ENCODE measurements around the gene ANKRD16. TPM values are rescaled to one million over a fixed set of nuclear protein-coding genes. Genes with fewer than 3 reads are reported as not detected.
"Not testable (repeated sequence)": the region's sequence is repeated elsewhere in the genome, so short reads cannot be mapped to it uniquely, and the experiment has no call there.

Gene ANKRD16
- total and polyA plus RNA-seq, 7 experiments from 2014 or later = 4.6 to 9.8 (median 7.0) TPM

GRCh38 chr10:5917305-5917704, 27.6 kb upstream of the ANKRD16 start:
- H3K9me3 ChIP-seq (ENCODE audit: control insufficient read depth in 2 of 3, low read length in 3 of 3) = no peaks in the 10 kb centered on the region
- no peak overlapping the region for H3K4me3 Mint-ChIP-seq
- peaks cover 7 to 92% (median 18%) of the 10 kb centered on the region in 3 experiments for H3K36me3 ChIP-seq (ENCODE audit: control insufficient read depth in 2 of 3, insufficient read depth in 3 of 3, low read length in 3 of 3)
- no peaks in the 10 kb centered on the region for H3K9me3 Mint-ChIP-seq
- H3K4me1 ChIP-seq (ENCODE audit: control insufficient read depth in 2 of 2, insufficient read depth in 2 of 2, low read length in 2 of 2) = no peaks in the 10 kb centered on the region
- H3K36me3 Mint-ChIP-seq = peaks cover 29 to 87% (median 36%) of the 10 kb centered on the region in 5 donors
- peaks cover 0 to 4% (median 0%) of the 10 kb centered on the region in 7 donors for H3K4me1 Mint-ChIP-seq
- intact Hi-C loops (cut with micrococcal nuclease) = no loop called here
- H3K4me3 ChIP-seq (ENCODE audit: low read length) = no peak overlapping the region
- ChIA-PET POLR2A (no interaction called here), CTCF (no interaction called here)
- H3K27ac Mint-ChIP-seq = no peak overlapping the region
- no peaks in the 10 kb centered on the region for H3K27me3 Mint-ChIP-seq
- DNase-seq = no peak
- H3K27ac ChIP-seq (ENCODE audit: low read depth, low read length) = no peak overlapping the region
- ATAC-seq = no peak
- no peaks in the 10 kb centered on the region for H3K27me3 ChIP-seq (ENCODE audit: control insufficient read depth in 2 of 2, insufficient read depth in 2 of 2, low read length in 2 of 2)

GRCh38 chr10:5915451-5915850, 25.8 kb upstream of the ANKRD16 start:
- ChIA-PET POLR2A (no interaction called here), CTCF (no interaction called here)
- Mint-ChIP-seq H3K27me3 (no peaks in the 10 kb centered on the region), H3K27ac (peak overlapping the region in 1 of 9 donors; percentile 28), H3K36me3 (peaks cover 23 to 81% (median 34%) of the 10 kb centered on the region in 5 donors), H3K4me1 (peaks cover 0 to 8% (median 2%) of the 10 kb centered on the region in 7 donors), H3K4me3 (no peak overlapping the region), H3K9me3 (no peaks in the 10 kb centered on the region)
- Histone ChIP-seq H3K27me3 (ENCODE audit: control insufficient read depth in 2 of 2, insufficient read depth in 2 of 2, low read length in 2 of 2) (no peaks in the 10 kb centered on the region), H3K4me1 (ENCODE audit: control insufficient read depth in 2 of 2, insufficient read depth in 2 of 2, low read length in 2 of 2) (no peaks in the 10 kb centered on the region), H3K27ac (ENCODE audit: low read depth, low read length) (no peak overlapping the region), H3K9me3 (ENCODE audit: control insufficient read depth in 2 of 3, low read length in 3 of 3) (no peaks in the 10 kb centered on the region), H3K36me3 (ENCODE audit: control insufficient read depth in 2 of 3, insufficient read depth in 3 of 3, low read length in 3 of 3) (peaks cover 13 to 92% (median 24%) of the 10 kb centered on the region in 3 experiments), H3K4me3 (ENCODE audit: low read length) (no peak overlapping the region)
- no peak for DNase-seq
- no peak for ATAC-seq
- intact Hi-C loops (cut with micrococcal nuclease) = no loop called here

- H3K36me3 ChIP-seq (ENCODE audit: control insufficient read depth in 2 of 3, insufficient read depth in 3 of 3, low read length in 3 of 3) = peaks cover 24 to 100% (median 29%) of the 10 kb centered on the region in 3 experiments
- no peaks in the 10 kb centered on the region for H3K9me3 ChIP-seq (ENCODE audit: control insufficient read depth in 2 of 3, low read length in 3 of 3)
- ATAC-seq (no peak), DNase-seq (no peak)
- H3K9me3 Mint-ChIP-seq = no peaks in the 10 kb centered on the region
- H3K4me1 ChIP-seq (ENCODE audit: control insufficient read depth in 2 of 2, insufficient read depth in 2 of 2, low read length in 2 of 2) = no peaks in the 10 kb centered on the region
- H3K27me3 ChIP-seq (ENCODE audit: control insufficient read depth in 2 of 2, insufficient read depth in 2 of 2, low read length in 2 of 2) = no peaks in the 10 kb centered on the region
- H3K27ac ChIP-seq (ENCODE audit: low read depth, low read length) = no peak overlapping the region
- no peak overlapping the region for H3K4me3 Mint-ChIP-seq
- peaks cover 23 to 82% (median 40%) of the 10 kb centered on the region in 5 donors for H3K36me3 Mint-ChIP-seq
- intact Hi-C loops (cut with micrococcal nuclease) = no loop called here
- no peaks in the 10 kb centered on the region for H3K27me3 Mint-ChIP-seq
- ChIA-PET CTCF (no interaction called here), POLR2A (no interaction called here)
- H3K27ac Mint-ChIP-seq = peak overlapping the region in 1 of 9 donors; percentile 53
- no peak overlapping the region for H3K4me3 ChIP-seq (ENCODE audit: low read length)
- H3K4me1 Mint-ChIP-seq = peaks cover 0 to 8% (median 2%) of the 10 kb centered on the region in 7 donors
Measured at GRCh38 chr10:5913736-5914135, 24.0 kb upstream of the ANKRD16 start.

DNA sequence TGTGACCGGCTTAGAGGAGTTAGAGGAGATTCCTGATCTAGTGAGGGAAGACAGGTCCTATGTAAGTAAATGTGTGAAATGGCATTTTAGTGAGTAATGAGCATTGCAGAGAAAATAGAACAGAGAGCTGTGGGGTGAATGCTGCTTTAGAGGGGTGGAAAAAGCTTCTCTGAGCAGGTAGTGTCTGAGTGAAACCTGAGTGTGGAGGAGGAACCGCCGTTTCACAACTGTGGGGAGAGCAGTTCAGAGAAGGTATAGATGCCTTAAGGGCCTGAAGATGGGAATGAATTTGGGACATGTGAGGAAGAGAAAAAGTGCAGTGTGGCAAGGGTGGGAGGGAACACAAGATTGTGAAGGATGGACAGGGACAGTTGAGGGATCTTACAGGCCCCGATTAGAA, 22.0 kb upstream of the ANKRD16 start:
- Histone ChIP-seq H3K27ac (ENCODE audit: low read depth, low read length) (no peak overlapping the region), H3K4me3 (ENCODE audit: low read length) (no peak overlapping the region), H3K36me3 (ENCODE audit: control insufficient read depth in 2 of 3, insufficient read depth in 3 of 3, low read length in 3 of 3) (peaks cover 26 to 84% (median 29%) of the 10 kb centered on the region in 3 experiments), H3K9me3 (ENCODE audit: control insufficient read depth in 2 of 3, low read length in 3 of 3) (no peaks in the 10 kb centered on the region), H3K27me3 (ENCODE audit: control insufficient read depth in 2 of 2, insufficient read depth in 2 of 2, low read length in 2 of 2) (no peaks in the 10 kb centered on the region), H3K4me1 (ENCODE audit: control insufficient read depth in 2 of 2, insufficient read depth in 2 of 2, low read length in 2 of 2) (no peaks in the 10 kb centered on the region)
- H3K4me3 Mint-ChIP-seq = no peak overlapping the region
- no peaks in the 10 kb centered on the region for H3K9me3 Mint-ChIP-seq
- POLR2A ChIA-PET = no interaction called here
- peaks cover 23 to 78% (median 46%) of the 10 kb centered on the region in 5 donors for H3K36me3 Mint-ChIP-seq
- no peaks in the 10 kb centered on the region for H3K27me3 Mint-ChIP-seq
- CTCF ChIA-PET = no interaction called here
- DNase-seq = no peak
- peaks cover 5 to 17% (median 12%) of the 10 kb centered on the region in 7 donors for H3K4me1 Mint-ChIP-seq
- intact Hi-C loops (cut with micrococcal nuclease) = no loop called here
- no peak for ATAC-seq
- H3K27ac Mint-ChIP-seq = peak overlapping the region in 6 of 9 donors; percentile 3 to 68 (median 26)

DNA sequence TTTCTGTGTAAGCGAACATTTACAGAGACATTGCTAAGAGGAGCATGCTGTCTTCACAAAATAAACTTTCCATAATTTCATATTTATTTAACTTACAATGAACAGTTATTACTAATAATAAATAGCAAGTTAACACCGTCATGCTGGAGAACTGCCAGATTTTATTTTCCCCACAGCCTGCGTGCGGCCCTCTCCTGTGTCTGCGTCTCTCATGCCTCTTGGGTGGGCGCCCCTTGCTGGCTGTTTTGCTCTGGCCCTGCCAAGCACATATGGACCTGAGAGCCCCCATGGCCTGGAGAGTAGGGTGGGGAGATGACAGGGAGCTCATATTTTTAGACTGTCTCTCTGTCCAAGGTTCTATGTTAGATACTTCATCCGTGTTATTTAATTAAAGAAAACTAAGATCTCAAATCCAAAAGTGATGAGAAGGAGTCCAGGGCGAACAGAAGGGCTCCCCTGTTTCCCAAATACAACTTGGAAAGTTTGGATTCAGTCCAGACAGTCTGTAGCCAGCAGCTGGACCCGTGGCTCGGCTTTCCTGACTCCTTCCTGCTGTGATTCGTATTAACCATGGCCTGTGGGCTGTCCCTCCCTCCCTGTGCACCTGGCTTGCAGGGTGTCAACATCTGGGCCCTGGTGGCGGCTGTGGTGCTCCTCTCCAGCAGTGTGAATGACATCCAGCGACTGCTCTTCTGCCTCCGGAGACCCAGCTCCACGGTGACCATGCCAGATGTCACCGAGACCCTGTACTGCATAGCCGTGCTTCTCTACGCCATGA, 20.8 kb upstream of the ANKRD16 start:
- H3K4me1 ChIP-seq (ENCODE audit: control insufficient read depth in 2 of 2, insufficient read depth in 2 of 2, low read length in 2 of 2) = no peaks in the 10 kb centered on the region
- H3K9me3 Mint-ChIP-seq = no peaks in the 10 kb centered on the region
- no peak overlapping the region for H3K27ac Mint-ChIP-seq
- ChIA-PET POLR2A (interaction anchor here (1.0 kb wide), 1 partner anchor 21 kb away, joined by 4 read pairs; the partner anchor contains the start of genes ANKRD16 and FBH1), CTCF (no interaction called here)
- intact Hi-C loops (cut with micrococcal nuclease) = no loop called here
- DNase-seq (no peak), ATAC-seq (no peak)
- H3K27me3 Mint-ChIP-seq = no peaks in the 10 kb centered on the region
- peaks cover 16 to 76% (median 43%) of the 10 kb centered on the region in 5 donors for H3K36me3 Mint-ChIP-seq
- no peak overlapping the region for H3K4me3 ChIP-seq (ENCODE audit: low read length)
- no peak overlapping the region for H3K27ac ChIP-seq (ENCODE audit: low read depth, low read length)
- no peaks in the 10 kb centered on the region for H3K27me3 ChIP-seq (ENCODE audit: control insufficient read depth in 2 of 2, insufficient read depth in 2 of 2, low read length in 2 of 2)
- H3K9me3 ChIP-seq (ENCODE audit: control insufficient read depth in 2 of 3, low read length in 3 of 3) = no peaks in the 10 kb centered on the region
- no peak overlapping the region for H3K4me3 Mint-ChIP-seq
- H3K4me1 Mint-ChIP-seq = peaks cover 7 to 28% (median 19%) of the 10 kb centered on the region in 7 donors
- H3K36me3 ChIP-seq (ENCODE audit: control insufficient read depth in 2 of 3, insufficient read depth in 3 of 3, low read length in 3 of 3) = peaks cover 35 to 84% (median 36%) of the 10 kb centered on the region in 3 experiments

GRCh38 chr10:5908676-5909075, 19.0 kb upstream of the ANKRD16 start:
- H3K27me3 Mint-ChIP-seq; H3K9me3 ChIP-seq (ENCODE audit: control insufficient read depth in 2 of 3, low read length in 3 of 3); ATAC-seq; H3K4me3 ChIP-seq (ENCODE audit: low read length); intact Hi-C loops (cut with micrococcal nuclease); H3K4me1 ChIP-seq (ENCODE audit: control insufficient read depth in 2 of 2, insufficient read depth in 2 of 2, low read length in 2 of 2); H3K9me3 Mint-ChIP-seq; H3K27me3 ChIP-seq (ENCODE audit: control insufficient read depth in 2 of 2, insufficient read depth in 2 of 2, low read length in 2 of 2); H3K27ac ChIP-seq (ENCODE audit: low read depth, low read length); H3K4me3 Mint-ChIP-seq; DNase-seq: not testable (repeated sequence)
- Mint-ChIP-seq H3K27ac (peak overlapping the region in 3 of 9 donors; percentile 11 to 19 (median 12)), H3K4me1 (peaks cover 15 to 35% (median 26%) of the 10 kb centered on the region in 7 donors), H3K36me3 (peaks cover 12 to 67% (median 44%) of the 10 kb centered on the region in 5 donors)
- ChIA-PET CTCF (interaction anchor here (0.6 to 0.7 kb wide), 2 partner anchors 331 to 378 kb away, joined by 3 read pairs; no protein-coding TSS in a partner anchor), POLR2A (interaction anchor here (0.8 to 0.9 kb wide), 2 partner anchors 19 to 21 kb away, joined by 3 read pairs; partner anchors contain the start of genes ANKRD16 and FBH1)
- H3K36me3 ChIP-seq (ENCODE audit: control insufficient read depth in 2 of 3, insufficient read depth in 3 of 3, low read length in 3 of 3) = peaks cover 29 to 67% (median 29%) of the 10 kb centered on the region in 3 experiments

All from naive thymus-derived CD4-positive, alpha-beta T cell (primary cell).